Measurements from ENCODE around the gene COBL. TPM values are rescaled to one million over a fixed set of nuclear protein-coding genes. Genes with fewer than 3 reads are reported as not detected.

The COBL gene
- total RNA-seq, 1 experiment from 2014 or later, result 49.9 TPM

DNA sequence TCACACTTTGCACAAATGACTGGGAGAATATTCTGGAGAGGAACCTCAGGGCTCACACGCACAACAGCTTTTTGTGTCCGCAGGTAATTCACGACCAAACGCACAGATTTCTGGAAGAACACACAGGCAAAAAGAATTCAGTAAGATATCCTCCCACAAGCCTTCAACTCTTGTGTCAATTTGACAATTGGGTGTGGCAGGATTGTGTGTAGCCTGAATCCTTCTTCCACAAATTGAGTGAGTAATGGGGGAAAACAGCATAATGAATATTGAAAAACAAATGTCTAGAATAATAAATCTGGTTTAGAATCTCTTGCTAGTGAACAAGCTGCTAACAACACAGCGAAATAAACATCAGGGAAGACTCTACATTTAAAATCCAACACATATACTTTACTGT is 125.6 kb downstream of the COBL start:
- Mint-ChIP-seq H3K4me3 (ENCODE audit: low read depth, unreplicated experiment) (no peak overlapping the region), H3K4me1 (ENCODE audit: low read depth, unreplicated experiment) (no peaks in the 10 kb centered on the region), H3K27ac (ENCODE audit: unreplicated experiment) (no peak overlapping the region), H3K9me3 (ENCODE audit: low read depth, unreplicated experiment) (no peaks in the 10 kb centered on the region), H3K27me3 (ENCODE audit: unreplicated experiment) (no peaks in the 10 kb centered on the region), H3K36me3 (ENCODE audit: insufficient read depth, unreplicated experiment) (peaks cover 5% of the 10 kb centered on the region)
- no peak for DNase-seq
- intact Hi-C loops (cut with micrococcal nuclease; ENCODE audit: unreplicated experiment), result no loop called here
- no TSS peak for BruUV-seq (replicated peaks)
- CTCF ChIA-PET, result interaction anchor here (1.1 kb wide), 1 partner anchor 179 kb away, joined by 3 read pairs; no protein-coding TSS in a partner anchor
- TF ChIP-seq, protein P1, sequence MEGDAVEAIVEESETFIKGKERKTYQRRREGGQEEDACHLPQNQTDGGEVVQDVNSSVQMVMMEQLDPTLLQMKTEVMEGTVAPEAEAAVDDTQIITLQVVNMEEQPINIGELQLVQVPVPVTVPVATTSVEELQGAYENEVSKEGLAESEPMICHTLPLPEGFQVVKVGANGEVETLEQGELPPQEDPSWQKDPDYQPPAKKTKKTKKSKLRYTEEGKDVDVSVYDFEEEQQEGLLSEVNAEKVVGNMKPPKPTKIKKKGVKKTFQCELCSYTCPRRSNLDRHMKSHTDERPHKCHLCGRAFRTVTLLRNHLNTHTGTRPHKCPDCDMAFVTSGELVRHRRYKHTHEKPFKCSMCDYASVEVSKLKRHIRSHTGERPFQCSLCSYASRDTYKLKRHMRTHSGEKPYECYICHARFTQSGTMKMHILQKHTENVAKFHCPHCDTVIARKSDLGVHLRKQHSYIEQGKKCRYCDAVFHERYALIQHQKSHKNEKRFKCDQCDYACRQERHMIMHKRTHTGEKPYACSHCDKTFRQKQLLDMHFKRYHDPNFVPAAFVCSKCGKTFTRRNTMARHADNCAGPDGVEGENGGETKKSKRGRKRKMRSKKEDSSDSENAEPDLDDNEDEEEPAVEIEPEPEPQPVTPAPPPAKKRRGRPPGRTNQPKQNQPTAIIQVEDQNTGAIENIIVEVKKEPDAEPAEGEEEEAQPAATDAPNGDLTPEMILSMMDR (IDR thresholded peaks at IDR 0.05; ENCODE audit: unreplicated experiment), result no peak

DNA sequence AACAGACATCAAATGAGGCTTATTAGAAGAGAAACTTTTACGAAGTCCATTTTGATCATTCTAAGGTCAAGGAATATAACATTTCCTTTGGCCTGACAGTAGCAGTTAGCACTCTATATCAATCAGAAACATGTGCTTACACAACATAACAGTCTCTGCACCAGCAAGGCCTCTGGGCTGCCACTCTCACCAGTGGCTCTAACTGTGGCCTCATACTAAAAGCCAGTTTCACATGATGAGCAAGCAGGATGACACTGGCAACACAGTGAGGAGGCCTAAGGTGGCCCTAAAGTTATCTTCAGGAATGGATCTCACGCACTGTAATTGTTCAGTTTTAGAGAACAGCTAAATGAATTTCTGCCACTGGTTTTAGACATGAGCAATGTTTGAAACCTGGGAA is 126.8 kb downstream of the COBL start:
- BruUV-seq (replicated peaks), result no TSS peak
- intact Hi-C loops (cut with micrococcal nuclease; ENCODE audit: unreplicated experiment), result no loop called here
- Mint-ChIP-seq H3K27me3 (ENCODE audit: unreplicated experiment) (no peaks in the 10 kb centered on the region), H3K4me3 (ENCODE audit: low read depth, unreplicated experiment) (no peak overlapping the region), H3K27ac (ENCODE audit: unreplicated experiment) (no peak overlapping the region), H3K36me3 (ENCODE audit: insufficient read depth, unreplicated experiment) (peaks cover 5% of the 10 kb centered on the region), H3K9me3 (ENCODE audit: low read depth, unreplicated experiment) (no peaks in the 10 kb centered on the region), H3K4me1 (ENCODE audit: low read depth, unreplicated experiment) (no peaks in the 10 kb centered on the region)
- TF ChIP-seq, protein P1 (IDR thresholded peaks at IDR 0.05; ENCODE audit: unreplicated experiment), result no peak
- DNase-seq, result no peak
- CTCF ChIA-PET, result no interaction called here

DNA sequence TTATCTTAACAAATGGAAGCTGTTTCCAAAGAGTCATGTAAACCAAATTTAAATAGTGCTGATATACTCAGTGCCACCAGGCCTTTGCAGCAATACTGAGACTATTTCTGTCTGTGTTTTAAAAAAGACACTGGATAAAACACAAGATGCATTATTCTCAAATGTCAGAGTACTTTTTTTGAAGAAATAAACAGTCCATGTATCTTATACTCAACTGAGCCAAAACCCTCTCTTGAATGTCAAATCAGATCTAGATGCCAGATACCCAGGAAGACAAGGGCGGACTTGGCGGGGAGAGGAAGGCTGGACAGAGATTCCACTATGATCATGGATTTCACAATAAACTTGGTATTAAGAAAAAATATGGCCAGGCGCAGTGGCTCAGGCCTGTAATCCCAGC is 127.6 kb downstream of the COBL start:
- CTCF ChIA-PET, result no interaction called here
- no peaks in the 10 kb centered on the region for H3K9me3 Mint-ChIP-seq (ENCODE audit: low read depth, unreplicated experiment)
- no peak for DNase-seq
- H3K36me3 Mint-ChIP-seq (ENCODE audit: insufficient read depth, unreplicated experiment), result peaks cover 5% of the 10 kb centered on the region
- no TSS peak for BruUV-seq (replicated peaks)
- TF ChIP-seq, protein P1 (IDR thresholded peaks at IDR 0.05; ENCODE audit: unreplicated experiment), result no peak
- H3K4me1 Mint-ChIP-seq (ENCODE audit: low read depth, unreplicated experiment), result no peaks in the 10 kb centered on the region
- intact Hi-C loops (cut with micrococcal nuclease; ENCODE audit: unreplicated experiment), result no loop called here
- no peak overlapping the region for H3K4me3 Mint-ChIP-seq (ENCODE audit: low read depth, unreplicated experiment)
- H3K27me3 Mint-ChIP-seq (ENCODE audit: unreplicated experiment), result no peaks in the 10 kb centered on the region
- H3K27ac Mint-ChIP-seq (ENCODE audit: unreplicated experiment), result no peak overlapping the region

DNA sequence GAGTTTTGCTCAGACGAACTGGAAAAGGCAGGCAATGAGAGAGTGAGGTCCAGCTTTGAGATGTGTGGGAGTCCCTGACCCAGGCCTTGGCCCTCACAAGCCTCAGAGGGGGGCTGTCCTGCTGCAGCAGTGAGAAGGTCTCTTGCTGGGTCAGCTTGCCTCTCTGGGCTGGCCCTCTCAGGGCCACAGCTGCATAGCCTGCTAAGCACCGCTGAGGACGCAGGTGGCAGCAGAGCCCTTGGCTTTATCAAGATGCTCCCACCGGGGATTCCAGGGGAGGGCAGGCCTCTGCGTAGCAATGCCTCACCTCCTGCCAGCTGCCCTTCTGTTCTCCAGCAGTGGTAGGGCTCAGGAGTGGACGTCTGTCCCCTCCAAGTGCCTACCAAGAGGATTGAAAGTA is 128.7 kb downstream of the COBL start:
- intact Hi-C loops (cut with micrococcal nuclease; ENCODE audit: unreplicated experiment), result no loop called here
- H3K36me3 Mint-ChIP-seq (ENCODE audit: insufficient read depth, unreplicated experiment), result peaks cover 5% of the 10 kb centered on the region
- no TSS peak for BruUV-seq (replicated peaks)

More for the DNA sequence above, 128.7 kb downstream of the COBL start:
- Mint-ChIP-seq H3K4me3 (ENCODE audit: low read depth, unreplicated experiment) (no peak overlapping the region), H3K27ac (ENCODE audit: unreplicated experiment) (no peak overlapping the region), H3K4me1 (ENCODE audit: low read depth, unreplicated experiment) (no peaks in the 10 kb centered on the region), H3K9me3 (ENCODE audit: low read depth, unreplicated experiment) (no peaks in the 10 kb centered on the region), H3K27me3 (ENCODE audit: unreplicated experiment) (no peaks in the 10 kb centered on the region)
- CTCF ChIA-PET, result interaction anchor here (0.8 to 1.5 kb wide), 2 partner anchors 25 to 47 kb away, joined by 3 to 4 read pairs; no protein-coding TSS in a partner anchor
- TF ChIP-seq, protein P1 (IDR thresholded peaks at IDR 0.05; ENCODE audit: unreplicated experiment), result no peak
- DNase-seq, result no peak

Measured in Calu3 (cell line).